ENCODE data around the gene STRN. TPM values are rescaled to one million over a fixed set of nuclear protein-coding genes. Genes with fewer than 3 reads are reported as not detected.

STRN gene
- total RNA-seq, 2 donors from 2014 or later = 44.0 to 50.6 TPM

DNA sequence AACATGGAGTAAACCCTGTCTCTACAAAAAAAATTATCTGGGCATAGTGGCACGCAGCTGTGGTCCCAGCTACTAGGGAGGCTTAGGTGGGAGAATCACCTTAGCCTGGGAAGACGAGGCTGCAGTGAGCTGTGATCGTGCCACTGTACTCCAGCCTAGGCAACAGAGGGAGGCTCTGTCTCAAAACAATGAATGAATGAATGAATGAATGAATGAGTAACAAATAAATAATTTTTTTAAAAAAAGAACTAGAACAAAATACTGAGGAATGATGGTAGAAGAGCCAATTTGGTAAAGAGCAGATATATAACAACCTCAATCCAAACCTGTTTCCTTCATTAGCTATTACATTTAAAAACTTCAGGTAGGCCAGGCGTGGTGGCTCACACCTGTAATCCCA is 60.1 kb downstream of the STRN start:
- 87 to 93% methylated on average over 3 to 4 of the region's 4 CpGs for WGBS, 2 experiments (ENCODE audit: insufficient coverage in 1 of 2, insufficient read length in 1 of 2)
- Mint-ChIP-seq H3K4me1 (peaks cover 17% of the 10 kb centered on the region), H3K27ac (no peak overlapping the region), H3K36me3 (ENCODE audit: low read depth) (peaks cover 12% of the 10 kb centered on the region), H3K27me3 (ENCODE audit: insufficient read depth) (no peaks in the 10 kb centered on the region), H3K4me3 (no peak overlapping the region), H3K9me3 (no peaks in the 10 kb centered on the region)
- Histone ChIP-seq H3K9me3 (ENCODE audit: control insufficient read depth, low read length) (no peaks in the 10 kb centered on the region), H3K27me3 (ENCODE audit: control insufficient read depth, insufficient read depth, low read length, poor library complexity, severe bottlenecking) (no peaks in the 10 kb centered on the region), H3K9ac (ENCODE audit: extremely low read depth, low read length, poor library complexity, severe bottlenecking) (no peak overlapping the region), H3K27ac (ENCODE audit: low read depth, low read length) (no peak overlapping the region), H3K4me1 (ENCODE audit: control insufficient read depth, insufficient read depth, low read length) (no peaks in the 10 kb centered on the region), H3K36me3 (ENCODE audit: control insufficient read depth, insufficient read depth, low read length) (peaks cover 25% of the 10 kb centered on the region), H3K4me3 (ENCODE audit: low read length) (no peak overlapping the region)
- TF ChIP-seq, protein P1, sequence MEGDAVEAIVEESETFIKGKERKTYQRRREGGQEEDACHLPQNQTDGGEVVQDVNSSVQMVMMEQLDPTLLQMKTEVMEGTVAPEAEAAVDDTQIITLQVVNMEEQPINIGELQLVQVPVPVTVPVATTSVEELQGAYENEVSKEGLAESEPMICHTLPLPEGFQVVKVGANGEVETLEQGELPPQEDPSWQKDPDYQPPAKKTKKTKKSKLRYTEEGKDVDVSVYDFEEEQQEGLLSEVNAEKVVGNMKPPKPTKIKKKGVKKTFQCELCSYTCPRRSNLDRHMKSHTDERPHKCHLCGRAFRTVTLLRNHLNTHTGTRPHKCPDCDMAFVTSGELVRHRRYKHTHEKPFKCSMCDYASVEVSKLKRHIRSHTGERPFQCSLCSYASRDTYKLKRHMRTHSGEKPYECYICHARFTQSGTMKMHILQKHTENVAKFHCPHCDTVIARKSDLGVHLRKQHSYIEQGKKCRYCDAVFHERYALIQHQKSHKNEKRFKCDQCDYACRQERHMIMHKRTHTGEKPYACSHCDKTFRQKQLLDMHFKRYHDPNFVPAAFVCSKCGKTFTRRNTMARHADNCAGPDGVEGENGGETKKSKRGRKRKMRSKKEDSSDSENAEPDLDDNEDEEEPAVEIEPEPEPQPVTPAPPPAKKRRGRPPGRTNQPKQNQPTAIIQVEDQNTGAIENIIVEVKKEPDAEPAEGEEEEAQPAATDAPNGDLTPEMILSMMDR (conservative IDR thresholded peaks at IDR 0.05) = no peak
- no peak for DNase-seq

DNA sequence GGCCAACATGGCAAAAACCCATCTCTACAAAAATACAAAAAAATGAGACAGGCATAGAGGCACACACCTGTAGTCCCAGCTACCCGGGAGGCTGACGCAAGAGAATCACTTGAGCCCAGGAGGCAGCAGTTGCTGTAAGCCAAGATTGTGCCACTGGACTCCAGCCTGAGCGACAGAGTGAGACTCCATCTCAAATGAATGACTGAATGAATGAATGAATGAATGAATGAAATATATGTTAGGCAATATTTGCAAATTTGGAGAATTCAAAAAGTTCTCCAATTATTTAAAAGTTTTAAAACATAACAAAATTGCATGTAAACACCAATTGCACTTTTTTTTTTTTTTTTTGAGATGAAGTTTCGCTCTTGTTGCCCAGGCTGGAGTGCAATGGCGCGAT is 61.7 kb downstream of the STRN start:
- H3K36me3 ChIP-seq (ENCODE audit: control insufficient read depth, insufficient read depth, low read length) = peaks cover 33% of the 10 kb centered on the region
- TF ChIP-seq, protein P1 (conservative IDR thresholded peaks at IDR 0.05) = no peak
- Mint-ChIP-seq H3K36me3 (ENCODE audit: low read depth) (peaks cover 25% of the 10 kb centered on the region), H3K27me3 (ENCODE audit: insufficient read depth) (no peaks in the 10 kb centered on the region), H3K27ac (no peak overlapping the region), H3K4me3 (no peak overlapping the region), H3K4me1 (peaks cover 15% of the 10 kb centered on the region), H3K9me3 (no peaks in the 10 kb centered on the region)
- H3K27me3 ChIP-seq (ENCODE audit: control insufficient read depth, insufficient read depth, low read length, poor library complexity, severe bottlenecking) = no peaks in the 10 kb centered on the region
- H3K4me1 ChIP-seq (ENCODE audit: control insufficient read depth, insufficient read depth, low read length) = no peaks in the 10 kb centered on the region
- no peak overlapping the region for H3K27ac ChIP-seq (ENCODE audit: low read depth, low read length)
- no peak overlapping the region for H3K4me3 ChIP-seq (ENCODE audit: low read length)
- DNase-seq = no peak
- WGBS, 2 experiments (ENCODE audit: insufficient coverage in 1 of 2, insufficient read length in 1 of 2) = 93 to 95% methylated on average over 3 to 6 of the region's 6 CpGs
- H3K9ac ChIP-seq (ENCODE audit: extremely low read depth, low read length, poor library complexity, severe bottlenecking) = no peak overlapping the region
- no peaks in the 10 kb centered on the region for H3K9me3 ChIP-seq (ENCODE audit: control insufficient read depth, low read length)

DNA sequence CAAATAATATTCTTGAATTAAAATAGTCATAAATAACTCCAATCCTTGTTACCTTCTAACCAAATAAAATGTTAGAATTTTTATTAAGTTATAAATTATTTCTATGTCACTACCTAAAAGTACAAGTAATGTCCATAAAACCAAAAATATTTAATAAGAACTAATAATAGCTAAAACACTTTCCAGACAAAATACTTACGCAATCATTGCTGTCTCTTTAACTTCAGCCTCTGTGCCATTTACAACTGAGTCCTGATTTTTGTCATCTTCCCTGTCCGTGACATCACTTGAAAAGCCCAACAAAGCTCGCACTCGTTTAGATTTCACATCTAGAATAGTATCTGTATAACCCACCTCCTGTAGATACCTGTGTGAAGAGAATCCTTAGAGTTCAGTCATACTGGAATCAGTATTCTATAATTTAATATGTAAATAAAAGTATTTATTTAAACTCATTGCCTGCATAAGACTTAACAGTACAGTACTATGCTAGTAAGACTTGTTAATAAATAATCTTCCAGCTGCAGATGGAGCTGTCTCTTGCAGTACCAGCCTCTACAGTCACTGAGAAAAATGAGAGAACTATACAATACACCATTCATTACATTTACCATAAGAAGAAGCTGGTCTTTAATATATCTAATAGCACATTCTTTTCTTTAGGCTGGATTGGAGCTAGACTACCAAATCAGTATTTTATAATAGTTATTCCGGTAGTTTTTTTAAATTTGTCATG is 63.8 kb downstream of the STRN start:
- WGBS, 2 experiments (ENCODE audit: insufficient coverage in 1 of 2, insufficient read length in 1 of 2) = 96 to 100% methylated on average over 2 to 5 of the region's 5 CpGs
- TF ChIP-seq, protein P1 (conservative IDR thresholded peaks at IDR 0.05) = no peak
- Mint-ChIP-seq H3K9me3 (no peaks in the 10 kb centered on the region), H3K27me3 (ENCODE audit: insufficient read depth) (no peaks in the 10 kb centered on the region), H3K36me3 (ENCODE audit: low read depth) (peaks cover 38% of the 10 kb centered on the region), H3K27ac (no peak overlapping the region), H3K4me1 (peaks cover 3% of the 10 kb centered on the region), H3K4me3 (no peak overlapping the region)
- Histone ChIP-seq H3K27me3 (ENCODE audit: control insufficient read depth, insufficient read depth, low read length, poor library complexity, severe bottlenecking) (no peaks in the 10 kb centered on the region), H3K9ac (ENCODE audit: extremely low read depth, low read length, poor library complexity, severe bottlenecking) (no peak overlapping the region), H3K36me3 (ENCODE audit: control insufficient read depth, insufficient read depth, low read length) (peaks cover 40% of the 10 kb centered on the region), H3K4me3 (ENCODE audit: low read length) (no peak overlapping the region), H3K9me3 (ENCODE audit: control insufficient read depth, low read length) (no peaks in the 10 kb centered on the region), H3K27ac (ENCODE audit: low read depth, low read length) (no peak overlapping the region), H3K4me1 (ENCODE audit: control insufficient read depth, insufficient read depth, low read length) (no peaks in the 10 kb centered on the region)
- DNase-seq = no peak
